ENCODE measurements around the gene NR3C1. TPM values are rescaled to one million over a fixed set of nuclear protein-coding genes. Genes with fewer than 3 reads are reported as not detected.
A peak's percentile ranks its signal among the peaks of the same experiment; 100 is the strongest.

The NR3C1 gene
- polyA plus RNA-seq, 1 experiment, result 44.1 TPM

DNA sequence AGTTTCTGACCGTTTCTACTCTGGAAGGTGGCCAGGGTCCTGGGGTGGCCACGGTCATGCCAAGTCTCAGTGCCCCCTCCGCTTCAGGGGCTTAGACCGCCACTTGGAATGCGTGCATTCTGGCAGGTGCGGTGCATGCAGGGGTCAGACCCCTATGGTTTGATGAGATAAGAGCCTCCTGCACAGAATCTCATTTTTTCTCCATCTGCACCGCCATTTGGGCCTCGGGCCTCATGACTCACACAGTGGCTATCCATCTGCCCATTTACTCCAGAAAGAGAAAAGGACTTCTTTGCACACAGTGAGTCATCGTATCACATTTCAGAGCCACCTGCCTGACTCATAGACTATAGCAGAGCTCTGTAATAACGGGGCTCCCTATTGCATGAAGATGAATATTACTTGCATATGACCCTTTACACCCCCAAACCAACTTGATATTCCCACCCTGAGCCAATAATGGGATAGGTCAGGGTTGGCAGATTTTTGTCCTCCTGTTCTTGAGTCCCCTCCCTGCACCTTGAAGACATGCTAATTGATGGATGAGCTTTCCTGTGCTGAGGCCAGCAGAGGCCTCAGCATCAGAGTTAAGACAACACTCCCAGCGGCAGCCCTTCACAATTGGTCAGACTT, 157.4 kb downstream of the NR3C1 start:
- no peaks in the 10 kb centered on the region for H3K27me3 ChIP-seq (ENCODE audit: control insufficient read depth, insufficient read depth, low read length)
- no peak for DNase-seq (ENCODE audit: low read depth, low spot score)
- no peaks in the 10 kb centered on the region for H3K9me3 ChIP-seq (ENCODE audit: control insufficient read depth, insufficient read depth, low read length)
- H3K4me3 ChIP-seq (ENCODE audit: low read depth, low read length), result no peak overlapping the region
- TF ChIP-seq, protein P1, sequence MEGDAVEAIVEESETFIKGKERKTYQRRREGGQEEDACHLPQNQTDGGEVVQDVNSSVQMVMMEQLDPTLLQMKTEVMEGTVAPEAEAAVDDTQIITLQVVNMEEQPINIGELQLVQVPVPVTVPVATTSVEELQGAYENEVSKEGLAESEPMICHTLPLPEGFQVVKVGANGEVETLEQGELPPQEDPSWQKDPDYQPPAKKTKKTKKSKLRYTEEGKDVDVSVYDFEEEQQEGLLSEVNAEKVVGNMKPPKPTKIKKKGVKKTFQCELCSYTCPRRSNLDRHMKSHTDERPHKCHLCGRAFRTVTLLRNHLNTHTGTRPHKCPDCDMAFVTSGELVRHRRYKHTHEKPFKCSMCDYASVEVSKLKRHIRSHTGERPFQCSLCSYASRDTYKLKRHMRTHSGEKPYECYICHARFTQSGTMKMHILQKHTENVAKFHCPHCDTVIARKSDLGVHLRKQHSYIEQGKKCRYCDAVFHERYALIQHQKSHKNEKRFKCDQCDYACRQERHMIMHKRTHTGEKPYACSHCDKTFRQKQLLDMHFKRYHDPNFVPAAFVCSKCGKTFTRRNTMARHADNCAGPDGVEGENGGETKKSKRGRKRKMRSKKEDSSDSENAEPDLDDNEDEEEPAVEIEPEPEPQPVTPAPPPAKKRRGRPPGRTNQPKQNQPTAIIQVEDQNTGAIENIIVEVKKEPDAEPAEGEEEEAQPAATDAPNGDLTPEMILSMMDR (IDR thresholded peaks at IDR 0.05; ENCODE audit: low read depth, low read length), result no peak
- peak overlapping the region; percentile 71 for H3K27ac ChIP-seq (ENCODE audit: low read depth, low read length)
- ChIA-PET CTCF (no interaction called here), POLR2A (no interaction called here)

DNA sequence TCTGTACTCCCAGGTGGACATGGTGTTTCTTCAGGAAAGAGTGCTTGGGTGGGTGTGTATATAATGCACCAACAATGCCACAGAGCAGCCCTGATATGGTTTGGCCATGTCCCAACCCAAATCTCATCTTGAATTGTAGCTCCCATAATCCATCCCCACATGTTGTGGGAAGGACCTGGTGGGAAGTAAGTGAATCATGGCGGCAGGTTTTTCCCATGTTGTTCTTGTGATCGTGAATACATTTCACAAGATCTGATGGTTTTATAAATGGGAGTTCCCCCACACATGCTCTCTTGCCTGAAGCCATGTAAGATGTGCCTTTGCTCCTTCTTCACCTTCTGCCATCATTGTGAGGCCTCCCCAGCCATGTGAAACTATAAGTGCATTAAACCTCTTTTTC, 158.5 kb downstream of the NR3C1 start:
- ChIA-PET CTCF (no interaction called here), POLR2A (interaction anchor here (0.6 kb wide), 1 partner anchor 241 kb away, joined by 12 read pairs; no protein-coding TSS in a partner anchor)
- H3K4me3 ChIP-seq (ENCODE audit: low read depth, low read length), result no peak overlapping the region
- no peaks in the 10 kb centered on the region for H3K27me3 ChIP-seq (ENCODE audit: control insufficient read depth, insufficient read depth, low read length)
- no peak for DNase-seq (ENCODE audit: low read depth, low spot score)
- TF ChIP-seq, protein P1 (IDR thresholded peaks at IDR 0.05; ENCODE audit: low read depth, low read length), result no peak
- no peaks in the 10 kb centered on the region for H3K9me3 ChIP-seq (ENCODE audit: control insufficient read depth, insufficient read depth, low read length)
- H3K27ac ChIP-seq (ENCODE audit: low read depth, low read length), result peak overlapping the region; percentile 98

DNA sequence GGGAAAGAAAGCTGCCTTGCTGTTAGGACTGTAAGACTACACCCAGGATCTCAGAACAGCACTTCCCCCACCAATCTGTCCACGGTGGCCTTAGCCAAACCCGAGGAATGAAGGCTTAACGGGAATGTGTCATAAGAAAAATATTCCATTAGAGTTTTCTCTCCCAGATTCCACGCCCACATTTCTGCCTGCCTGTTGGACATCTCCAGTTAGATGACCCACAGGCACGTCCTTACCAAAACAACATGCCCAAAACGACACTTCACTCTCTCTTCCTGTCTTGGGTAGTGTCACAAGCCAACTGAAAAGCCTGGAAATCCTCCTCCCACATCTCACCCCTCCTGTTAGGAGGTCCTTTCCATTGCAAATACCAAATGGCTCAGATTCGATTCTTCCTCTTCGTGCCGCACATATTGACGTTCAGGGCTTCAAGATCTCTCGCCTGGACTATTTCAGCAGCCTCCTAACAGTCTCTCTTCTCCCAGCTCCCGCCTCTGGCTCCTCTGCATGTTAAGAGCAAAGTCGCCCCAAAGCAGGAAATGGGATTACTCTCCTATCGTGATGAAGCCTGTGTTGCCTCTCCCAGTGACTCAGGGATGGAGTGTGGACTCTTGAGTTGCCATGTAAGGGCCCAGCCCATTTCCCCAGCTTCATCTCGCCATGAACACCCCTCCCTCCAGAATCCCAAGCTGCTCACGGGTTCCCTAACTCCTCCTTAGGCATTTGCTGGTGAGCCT, 159.3 kb downstream of the NR3C1 start:
- Histone ChIP-seq H3K27me3 (ENCODE audit: control insufficient read depth, insufficient read depth, low read length) (no peaks in the 10 kb centered on the region), H3K4me3 (ENCODE audit: low read depth, low read length) (peak overlapping the region; percentile 8; the same call in 1 of the 2 replicates), H3K27ac (ENCODE audit: low read depth, low read length) (peak overlapping the region; percentile 98), H3K9me3 (ENCODE audit: control insufficient read depth, insufficient read depth, low read length) (no peaks in the 10 kb centered on the region)
- peak; percentile 92 for DNase-seq (ENCODE audit: low read depth, low spot score)
- TF ChIP-seq, protein P1 (IDR thresholded peaks at IDR 0.05; ENCODE audit: low read depth, low read length), result no peak
- POLR2A ChIA-PET, result interaction anchor here (0.6 to 1.0 kb wide), 2 partner anchors 160 to 241 kb away, joined by 3 to 12 read pairs; partner anchors contain the start of gene NR3C1
- CTCF ChIA-PET, result no interaction called here

DNA sequence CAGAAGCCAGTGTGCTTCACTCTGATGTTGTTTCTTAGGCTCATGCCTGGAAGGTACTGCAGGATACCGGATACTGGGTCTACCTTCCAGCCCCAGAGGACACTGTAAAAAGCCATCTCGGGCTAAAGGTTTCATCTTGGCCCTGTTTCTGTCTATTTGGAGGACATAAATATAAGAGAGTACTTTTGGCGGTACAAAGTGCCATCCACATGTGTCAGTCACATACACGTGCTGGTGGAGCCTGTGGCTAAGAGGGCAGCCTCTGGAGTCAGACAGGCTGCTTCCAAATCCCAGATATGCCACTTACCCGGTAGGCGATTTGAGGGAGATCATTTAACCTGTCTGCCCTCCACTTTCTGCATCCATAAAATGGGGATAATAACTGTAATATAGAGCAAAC, 160.4 kb downstream of the NR3C1 start:
- POLR2A ChIA-PET, result no interaction called here
- Histone ChIP-seq H3K9me3 (ENCODE audit: control insufficient read depth, insufficient read depth, low read length) (no peaks in the 10 kb centered on the region), H3K27me3 (ENCODE audit: control insufficient read depth, insufficient read depth, low read length) (no peaks in the 10 kb centered on the region), H3K4me3 (ENCODE audit: low read depth, low read length) (no peak overlapping the region), H3K27ac (ENCODE audit: low read depth, low read length) (no peak overlapping the region)
- DNase-seq (ENCODE audit: low read depth, low spot score), result no peak
- CTCF ChIA-PET, result no interaction called here
- TF ChIP-seq, protein P1 (IDR thresholded peaks at IDR 0.05; ENCODE audit: low read depth, low read length), result no peak

DNA sequence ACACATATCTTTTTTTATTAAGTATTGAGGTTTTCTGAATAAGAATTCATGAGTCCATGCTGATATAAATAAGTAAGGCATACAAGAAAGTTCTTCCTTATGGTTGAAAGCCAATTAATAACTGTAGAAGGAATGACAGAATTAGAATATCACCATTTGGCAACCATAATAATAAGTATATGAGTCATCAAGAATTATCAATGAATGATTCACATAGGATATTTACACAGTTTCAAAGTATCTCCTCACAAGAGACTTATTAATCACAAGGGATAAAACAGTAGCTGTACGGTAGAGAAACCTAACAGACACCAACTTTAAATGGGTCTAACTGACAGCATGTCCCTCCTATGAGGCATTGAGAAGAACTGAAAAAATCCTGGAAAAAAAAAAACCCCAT, 161.6 kb downstream of the NR3C1 start:
- Histone ChIP-seq H3K9me3 (ENCODE audit: control insufficient read depth, insufficient read depth, low read length) (no peaks in the 10 kb centered on the region), H3K27me3 (ENCODE audit: control insufficient read depth, insufficient read depth, low read length) (no peaks in the 10 kb centered on the region), H3K27ac (ENCODE audit: low read depth, low read length) (no peak overlapping the region), H3K4me3 (ENCODE audit: low read depth, low read length) (no peak overlapping the region)
- no peak for DNase-seq (ENCODE audit: low read depth, low spot score)
- TF ChIP-seq, protein P1 (IDR thresholded peaks at IDR 0.05; ENCODE audit: low read depth, low read length), result no peak
- ChIA-PET CTCF (no interaction called here), POLR2A (no interaction called here)
